Measurements from ENCODE around the gene DPT. TPM values are rescaled to one million over a fixed set of nuclear protein-coding genes. Genes with fewer than 3 reads are reported as not detected.

Gene DPT
- polyA plus RNA-seq, 1 donor from 2014 or later: not detected

GRCh38 chr1:168751195-168751650 is 22.2 kb upstream of the DPT start:
- TF ChIP-seq REST (IDR thresholded peaks at IDR 0.05; ENCODE audit: borderline replicate concordance) (peak; percentile 85), POLR2AphosphoS5 (IDR thresholded peaks at IDR 0.05) (peak; percentile 50), SMC3 (conservative IDR thresholded peaks at IDR 0.05; ENCODE audit: poor library complexity) (peak; percentile 25), RAD21 (conservative IDR thresholded peaks at IDR 0.05) (no peak)
- peak overlapping the region; percentile 24 for H3K4me3 ChIP-seq (ENCODE audit: low read length)
- H3K27ac ChIP-seq (ENCODE audit: low read length): peak overlapping the region; percentile 54
- no peak overlapping the region for H2AFZ ChIP-seq (ENCODE audit: low read depth, low read length)
- no peaks in the 10 kb centered on the region for H4K20me1 ChIP-seq (ENCODE audit: insufficient read depth)
- no peaks in the 10 kb centered on the region for H3K27me3 ChIP-seq (ENCODE audit: insufficient read depth, low read depth, low read length)
- peak overlapping the region; percentile 31 for H3K4me2 ChIP-seq (ENCODE audit: low read length)
- H3K9me3 ChIP-seq (ENCODE audit: low read length): no peaks in the 10 kb centered on the region
- no peak overlapping the region for H3K9ac ChIP-seq (ENCODE audit: low read length)
- peaks cover 6% of the 10 kb centered on the region for H3F3A ChIP-seq (ENCODE audit: insufficient read depth, low read length, poor library complexity, severe bottlenecking)
- H3K79me2 ChIP-seq (replicated peaks; ENCODE audit: insufficient read depth, low read length): no peaks in the 10 kb centered on the region
- no peaks in the 10 kb centered on the region for H3K36me3 ChIP-seq (ENCODE audit: insufficient read depth, low read length)
- no peaks in the 10 kb centered on the region for H3K9me2 ChIP-seq (ENCODE audit: insufficient read depth, low read length)

DNA sequence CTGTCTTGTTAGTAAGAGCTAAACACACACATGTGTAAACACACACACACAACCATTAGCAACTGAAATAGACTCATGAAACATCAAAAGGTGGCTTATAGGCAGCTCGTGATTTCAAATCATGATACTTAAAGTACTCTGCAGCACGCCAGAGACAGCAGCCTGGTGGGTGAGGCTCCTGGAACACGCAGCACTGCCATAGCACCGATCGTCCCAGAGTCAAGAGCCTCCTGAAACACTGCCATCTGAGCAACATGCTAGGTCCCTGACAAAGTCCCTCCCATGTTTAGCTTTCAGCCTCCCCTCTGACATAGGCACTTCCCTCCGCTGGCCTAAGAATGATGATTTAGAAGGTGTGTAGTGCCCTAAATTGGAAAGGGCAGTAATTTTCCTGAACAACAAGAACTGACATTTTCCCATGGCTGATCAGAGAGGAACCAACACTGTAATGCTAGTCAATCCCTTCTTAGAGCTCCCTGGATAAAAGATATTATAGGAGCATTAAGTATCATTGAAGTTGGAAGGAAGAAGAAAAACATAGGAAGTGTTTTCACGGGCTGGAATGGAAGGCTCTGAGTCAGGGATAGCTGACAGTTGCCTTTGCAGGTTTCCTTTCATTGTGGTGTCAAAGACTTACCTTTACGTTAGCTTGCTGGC is 14.1 kb upstream of the DPT start:
- Histone ChIP-seq H3K79me2 (replicated peaks; ENCODE audit: insufficient read depth, low read length) (no peaks in the 10 kb centered on the region), H3K4me3 (ENCODE audit: low read length) (no peak overlapping the region), H3K36me3 (ENCODE audit: insufficient read depth, low read length) (no peaks in the 10 kb centered on the region), H4K20me1 (ENCODE audit: insufficient read depth) (no peaks in the 10 kb centered on the region), H3K9me2 (ENCODE audit: insufficient read depth, low read length) (no peaks in the 10 kb centered on the region), H2AFZ (ENCODE audit: low read depth, low read length) (no peak overlapping the region), H3K27me3 (ENCODE audit: insufficient read depth, low read depth, low read length) (no peaks in the 10 kb centered on the region), H3F3A (ENCODE audit: insufficient read depth, low read length, poor library complexity, severe bottlenecking) (no peaks in the 10 kb centered on the region), H3K9me3 (ENCODE audit: low read length) (no peaks in the 10 kb centered on the region), H3K27ac (ENCODE audit: low read length) (no peak overlapping the region), H3K4me2 (ENCODE audit: low read length) (no peak overlapping the region), H3K9ac (ENCODE audit: low read length) (no peak overlapping the region)
- TF ChIP-seq, protein P1, sequence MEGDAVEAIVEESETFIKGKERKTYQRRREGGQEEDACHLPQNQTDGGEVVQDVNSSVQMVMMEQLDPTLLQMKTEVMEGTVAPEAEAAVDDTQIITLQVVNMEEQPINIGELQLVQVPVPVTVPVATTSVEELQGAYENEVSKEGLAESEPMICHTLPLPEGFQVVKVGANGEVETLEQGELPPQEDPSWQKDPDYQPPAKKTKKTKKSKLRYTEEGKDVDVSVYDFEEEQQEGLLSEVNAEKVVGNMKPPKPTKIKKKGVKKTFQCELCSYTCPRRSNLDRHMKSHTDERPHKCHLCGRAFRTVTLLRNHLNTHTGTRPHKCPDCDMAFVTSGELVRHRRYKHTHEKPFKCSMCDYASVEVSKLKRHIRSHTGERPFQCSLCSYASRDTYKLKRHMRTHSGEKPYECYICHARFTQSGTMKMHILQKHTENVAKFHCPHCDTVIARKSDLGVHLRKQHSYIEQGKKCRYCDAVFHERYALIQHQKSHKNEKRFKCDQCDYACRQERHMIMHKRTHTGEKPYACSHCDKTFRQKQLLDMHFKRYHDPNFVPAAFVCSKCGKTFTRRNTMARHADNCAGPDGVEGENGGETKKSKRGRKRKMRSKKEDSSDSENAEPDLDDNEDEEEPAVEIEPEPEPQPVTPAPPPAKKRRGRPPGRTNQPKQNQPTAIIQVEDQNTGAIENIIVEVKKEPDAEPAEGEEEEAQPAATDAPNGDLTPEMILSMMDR (IDR thresholded peaks at IDR 0.05; ENCODE audit: poor library complexity, severe bottlenecking): no peak

GRCh38 chr1:168742386-168742785 is 13.4 kb upstream of the DPT start:
- H3K79me2 ChIP-seq (replicated peaks; ENCODE audit: insufficient read depth, low read length): no peaks in the 10 kb centered on the region
- H3K4me3 ChIP-seq (ENCODE audit: low read length): no peak overlapping the region
- no peak overlapping the region for H3K9ac ChIP-seq (ENCODE audit: low read length)
- no peak overlapping the region for H2AFZ ChIP-seq (ENCODE audit: low read depth, low read length)
- H3K27ac ChIP-seq (ENCODE audit: low read length): no peak overlapping the region
- no peaks in the 10 kb centered on the region for H3K9me3 ChIP-seq (ENCODE audit: low read length)
- no peaks in the 10 kb centered on the region for H4K20me1 ChIP-seq (ENCODE audit: insufficient read depth)
- no peaks in the 10 kb centered on the region for H3K9me2 ChIP-seq (ENCODE audit: insufficient read depth, low read length)
- no peaks in the 10 kb centered on the region for H3F3A ChIP-seq (ENCODE audit: insufficient read depth, low read length, poor library complexity, severe bottlenecking)
- TF ChIP-seq EP300 (conservative IDR thresholded peaks at IDR 0.05; ENCODE audit: poor library complexity, severe bottlenecking) (no peak), TAF1 (IDR thresholded peaks at IDR 0.05; ENCODE audit: low read depth) (no peak), REST (IDR thresholded peaks at IDR 0.05; ENCODE audit: borderline replicate concordance) (no peak), MXI1 (conservative IDR thresholded peaks at IDR 0.05; ENCODE audit: poor library complexity, severe bottlenecking) (no peak), EZH2 (IDR thresholded peaks at IDR 0.05; ENCODE audit: borderline replicate concordance, insufficient read depth, low read length, poor library complexity, severe bottlenecking) (no peak), SMC3 (conservative IDR thresholded peaks at IDR 0.05; ENCODE audit: poor library complexity) (no peak), POLR2AphosphoS5 (IDR thresholded peaks at IDR 0.05) (no peak), RAD21 (conservative IDR thresholded peaks at IDR 0.05) (no peak)
- TF ChIP-seq, protein P1 (IDR thresholded peaks at IDR 0.05; ENCODE audit: poor library complexity, severe bottlenecking): no peak
- no peaks in the 10 kb centered on the region for H3K36me3 ChIP-seq (ENCODE audit: insufficient read depth, low read length)
- no peak overlapping the region for H3K4me2 ChIP-seq (ENCODE audit: low read length)
- no peaks in the 10 kb centered on the region for H3K27me3 ChIP-seq (ENCODE audit: insufficient read depth, low read depth, low read length)

All from neural cell (in vitro differentiated cells).